Tibial artery (tissue), 4 donors: Measurements from ENCODE around the gene NDUFAF8.

Experiments
- DNase-seq, 2 donors: peaks; one replicate each; pipeline ENCODE4 v3.0.0-alpha.2; 2019
- H3K27ac ChIP-seq, 2 donors: fragments of 200-600 bp; sonication (generic) in 1 of 2; 1 replicate in 1 of 2; 2 replicates in 1 of 2; pipeline ENCODE4 v1.5.1; 2018 to 2019; ENCODE audit warnings: mild to moderate bottlenecking in 1 of 2
- H3K27me3 ChIP-seq, 2 donors: fragments of 200-600 bp; sonication (generic) in 1 of 2; one replicate each; pipeline versions ENCODE4 v1.5.1 to v1.6.0; 2016 to 2019
- H3K36me3 ChIP-seq, 3 donors: fragments of 200-600 bp; sonication (generic) in 2 of 3; one replicate each; pipeline ENCODE4 v1.5.1; 2016 to 2019; ENCODE audit warnings: mild to moderate bottlenecking in 2 of 3
- H3K4me1 ChIP-seq, 4 donors: fragments of 200-600 bp; sonication (generic) in 2 of 4; 1 replicate in 3 of 4; 2 replicates in 1 of 4; pipeline ENCODE4 v1.5.1; 2016 to 2019
- H3K4me3 ChIP-seq, 2 donors: fragments of 200-600 bp; sonication (generic) in 1 of 2; 1 replicate in 1 of 2; 2 replicates in 1 of 2; pipeline ENCODE4 v1.5.1; 2018 to 2019; ENCODE audit warnings: mild to moderate bottlenecking in 2 of 2
- H3K9me3 ChIP-seq, 3 donors: fragments of 200-600 bp; sonication (generic) in 1 of 3; one replicate each; pipeline ENCODE4 v1.5.1; 2016 to 2019
- CTCF ChIP-seq, 2 experiments: fragments of 200-600 bp in 1 of 2; fragments of 450-650 bp in 1 of 2; IDR thresholded peaks; one replicate each; pipeline ENCODE4 v1.5.1; 2017 to 2019; ENCODE audit warnings: antibody characterized with exemption in 2 of 2, mild to moderate bottlenecking in 1 of 2, moderate library complexity in 1 of 2
- intact Hi-C: fragments of 100-400 bp; cut with DNase I; formaldehyde crosslinking; loops from one replicate; pipeline ENCODE4 v1.15.0; 2023; ENCODE audit warnings: low total_unique reads

NDUFAF8 gene

DNA sequence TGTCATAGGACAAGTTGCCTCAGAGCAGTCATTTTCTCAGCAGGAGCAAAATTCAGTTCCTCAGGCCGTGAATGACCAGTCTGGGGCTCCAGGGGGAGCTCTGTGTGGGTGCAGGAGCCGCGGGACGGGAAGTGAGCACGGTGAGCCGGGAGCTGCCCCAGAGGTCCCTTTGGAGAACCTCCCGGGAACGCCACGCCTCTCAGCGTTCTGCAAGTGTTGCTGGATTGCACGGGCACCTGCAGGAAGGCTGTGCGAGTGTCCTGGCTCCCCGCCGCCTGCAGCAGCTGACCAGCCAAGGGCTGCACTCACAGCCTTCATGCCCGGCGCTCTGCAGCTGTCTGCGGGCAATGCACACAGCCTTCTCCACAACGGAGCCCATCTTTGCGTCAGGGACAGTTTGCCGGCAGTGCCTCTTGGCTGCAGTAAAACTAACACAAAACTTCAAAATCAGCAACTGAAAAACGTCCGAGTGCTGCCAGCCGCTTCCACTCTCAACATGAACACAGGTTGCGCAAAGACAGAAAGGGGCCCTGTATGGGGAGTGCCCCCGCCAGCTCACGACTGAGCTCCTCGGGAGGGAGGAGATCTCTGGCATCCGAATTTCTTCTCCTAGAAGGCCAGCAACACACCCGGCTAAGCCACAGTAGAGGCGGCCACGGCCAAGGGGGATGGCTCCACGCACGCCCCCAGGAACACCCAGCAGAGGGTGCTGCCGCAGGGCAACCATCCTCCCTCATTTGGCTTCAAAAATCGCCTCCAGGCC is 16.0 kb downstream of the NDUFAF8 start:
- Histone ChIP-seq H3K4me3 (no peak overlapping the region), H3K36me3 (peaks cover 23 to 69% (median 52%) of the 10 kb centered on the region in 3 donors), H3K27ac (peak overlapping the region in 1 of 2 donors; percentile 34), H3K27me3 (no peaks in the 10 kb centered on the region), H3K4me1 (peaks cover 0 to 16% (median 13%) of the 10 kb centered on the region in 4 donors), H3K9me3 (no peaks in the 10 kb centered on the region)
- TF ChIP-seq CTCF (IDR thresholded peaks at IDR 0.05), result peak; percentile 33 to 58
- intact Hi-C loops, result loop anchor here (5.0 kb wide), 2 partner anchors 227 to 347 kb away; no protein-coding TSS in a partner anchor
- DNase-seq, result peak; percentile 80 to 89

DNA sequence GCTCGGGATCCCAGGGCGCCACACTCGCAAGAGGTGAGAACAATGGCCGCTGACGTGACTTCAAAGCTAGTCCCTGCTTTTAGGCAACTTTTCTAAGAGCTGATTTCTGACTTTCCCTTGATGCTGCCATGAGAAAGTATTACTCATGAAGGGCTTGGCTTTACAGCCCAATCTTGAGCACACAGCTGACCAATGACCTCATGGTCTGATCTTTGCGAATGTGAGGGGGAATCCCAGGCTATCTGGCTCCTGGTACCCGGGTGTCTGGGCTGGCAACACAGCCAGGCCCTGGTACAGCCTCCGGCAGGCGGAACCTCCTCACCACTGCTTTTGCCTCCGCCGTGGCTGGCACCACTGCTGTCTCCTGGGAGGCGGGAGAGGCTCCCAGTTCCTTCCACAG is 17.5 kb downstream of the NDUFAF8 start:
- intact Hi-C loops, result no loop called here
- H3K36me3 ChIP-seq, result peaks cover 24 to 69% (median 51%) of the 10 kb centered on the region in 3 donors
- H3K9me3 ChIP-seq, result no peaks in the 10 kb centered on the region
- no peak for TF ChIP-seq CTCF (IDR thresholded peaks at IDR 0.05)
- no peak for DNase-seq
- H3K4me3 ChIP-seq, result no peak overlapping the region
- peaks cover 0 to 16% (median 13%) of the 10 kb centered on the region in 4 donors for H3K4me1 ChIP-seq
- H3K27ac ChIP-seq, result no peak overlapping the region
- H3K27me3 ChIP-seq, result no peaks in the 10 kb centered on the region

DNA sequence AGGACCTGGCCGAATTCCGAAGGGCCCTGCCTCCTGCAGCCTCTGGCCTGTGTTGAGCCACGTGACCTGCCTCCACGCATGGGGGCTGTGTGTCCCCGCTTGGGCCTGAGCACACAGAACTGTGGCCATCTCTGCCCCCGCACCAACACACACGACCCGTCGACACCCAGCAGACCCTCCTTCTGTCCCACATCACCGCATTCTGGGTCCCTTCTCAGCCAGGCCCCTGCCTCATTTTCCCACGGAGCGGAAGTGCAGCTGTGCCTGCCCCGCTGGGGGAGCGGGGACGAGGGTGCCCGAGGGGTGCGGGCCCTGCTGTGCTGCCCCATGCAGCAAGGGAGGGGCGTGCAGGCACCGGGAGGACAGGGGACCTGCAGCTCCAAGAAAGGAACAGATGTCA is 18.4 kb downstream of the NDUFAF8 start:
- intact Hi-C loops, result no loop called here

GRCh38 chr17:81258292-81258691 is 19.2 kb downstream of the NDUFAF8 start:
- no peak for TF ChIP-seq CTCF (IDR thresholded peaks at IDR 0.05)
- H3K4me1 ChIP-seq, result peaks cover 0 to 16% (median 13%) of the 10 kb centered on the region in 4 donors
- no peak overlapping the region for H3K27ac ChIP-seq
- no peak for DNase-seq
- peaks cover 26 to 72% (median 52%) of the 10 kb centered on the region in 3 donors for H3K36me3 ChIP-seq
- H3K27me3 ChIP-seq, result no peaks in the 10 kb centered on the region
- H3K9me3 ChIP-seq, result no peaks in the 10 kb centered on the region
- no peak overlapping the region for H3K4me3 ChIP-seq
- intact Hi-C loops, result no loop called here

More for the DNA sequence above, 18.4 kb downstream of the NDUFAF8 start:
- H3K4me3 ChIP-seq, result no peak overlapping the region
- no peak for TF ChIP-seq CTCF (IDR thresholded peaks at IDR 0.05)
- H3K27me3 ChIP-seq, result no peaks in the 10 kb centered on the region
- H3K4me1 ChIP-seq, result peaks cover 0 to 16% (median 13%) of the 10 kb centered on the region in 4 donors
- no peak overlapping the region for H3K27ac ChIP-seq
- H3K36me3 ChIP-seq, result peaks cover 25 to 69% (median 51%) of the 10 kb centered on the region in 3 donors
- no peak for DNase-seq
- no peaks in the 10 kb centered on the region for H3K9me3 ChIP-seq

GRCh38 chr17:81259058-81259605 is 20.0 kb downstream of the NDUFAF8 start:
- peaks cover 30 to 81% (median 61%) of the 10 kb centered on the region in 3 donors for H3K36me3 ChIP-seq
- no peak overlapping the region for H3K27ac ChIP-seq
- peaks cover 0 to 16% (median 13%) of the 10 kb centered on the region in 4 donors for H3K4me1 ChIP-seq
- no peaks in the 10 kb centered on the region for H3K27me3 ChIP-seq
- no peak for DNase-seq
- intact Hi-C loops, result no loop called here
- no peak for TF ChIP-seq CTCF (IDR thresholded peaks at IDR 0.05)
- H3K9me3 ChIP-seq, result no peaks in the 10 kb centered on the region
- no peak overlapping the region for H3K4me3 ChIP-seq
